ENCODE measurements around the gene CACHD1.

CACHD1 gene

DNA sequence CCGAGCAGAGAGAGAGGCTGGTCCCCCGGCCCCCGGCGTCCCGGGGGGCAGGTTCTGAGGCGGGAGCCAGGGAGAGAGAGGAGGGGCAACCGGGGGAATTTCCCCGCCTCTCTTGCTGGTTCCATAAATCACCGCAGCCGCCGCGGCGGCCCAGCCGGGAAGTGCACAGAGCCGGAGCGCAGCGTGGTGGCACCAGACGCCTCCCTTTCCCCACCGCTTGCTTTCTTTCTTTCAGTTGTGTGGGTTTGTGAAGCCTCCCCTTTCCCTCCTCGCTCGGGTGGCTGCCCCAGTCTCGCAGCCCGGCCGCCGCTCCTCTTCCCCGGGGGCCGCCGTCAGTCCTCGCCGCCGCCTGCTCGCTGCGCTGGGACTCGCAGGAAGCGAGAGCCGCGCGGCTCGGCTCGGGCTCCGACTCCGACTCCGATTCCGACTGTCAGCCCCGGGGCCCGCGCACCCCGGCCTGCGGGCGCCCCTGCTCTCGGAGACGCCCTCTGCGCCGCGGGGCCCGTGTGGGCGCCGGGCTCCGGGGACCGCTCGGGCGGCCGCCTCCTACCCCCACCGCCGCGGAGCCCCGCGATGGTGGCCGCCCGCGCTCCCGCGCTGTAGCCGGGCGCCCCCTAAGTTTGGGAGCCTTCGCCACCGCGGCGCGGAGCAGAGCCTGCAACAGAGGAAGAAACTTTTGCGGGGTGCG lies at the start of gene CACHD1:
CACHD1 (plus strand) TSS at position 153 of the 688 bp plus-strand sequence. CDS start 616 bp downstream, outside the sequence.
- peak; percentile 58 for DNase-seq (ENCODE audit: low read depth)

DNA sequence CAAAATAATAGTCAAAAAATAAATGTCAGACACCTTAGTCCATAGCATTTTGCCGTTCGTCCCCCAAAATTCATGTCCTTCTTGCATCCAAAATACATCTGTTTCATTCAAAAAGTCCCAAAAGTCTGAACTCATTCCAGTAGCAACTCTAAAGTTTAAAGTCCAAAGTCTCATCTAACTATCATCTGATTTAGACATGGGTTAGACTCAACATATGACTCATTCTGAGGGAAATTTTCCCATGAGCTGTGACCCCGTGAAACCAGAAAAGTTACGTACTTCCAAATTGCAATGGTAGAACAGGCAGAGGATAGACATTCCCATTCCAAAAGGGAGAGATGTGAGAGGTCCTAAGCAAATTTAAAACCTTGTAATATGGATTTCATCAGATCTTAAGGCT lies 48.6 kb upstream of the CACHD1 start:
- no peak for DNase-seq (ENCODE audit: low read depth)

- DNase-seq (ENCODE audit: low read depth): no peak
These were observed 46.4 kb upstream of the CACHD1 start for GRCh38 chr1:64423526-64423925.

GRCh38 chr1:64424412-64424811 lies 45.5 kb upstream of the CACHD1 start:
- DNase-seq (ENCODE audit: low read depth): no peak

- DNase-seq (ENCODE audit: low read depth): no peak
These were observed 44.4 kb upstream of the CACHD1 start for GRCh38 chr1:64425521-64425920.

- no peak for DNase-seq (ENCODE audit: low read depth)
These were observed 43.2 kb upstream of the CACHD1 start for GRCh38 chr1:64426681-64427080.

GRCh38 chr1:64427879-64428278 lies 42.0 kb upstream of the CACHD1 start:
- DNase-seq (ENCODE audit: low read depth): no peak

DNA sequence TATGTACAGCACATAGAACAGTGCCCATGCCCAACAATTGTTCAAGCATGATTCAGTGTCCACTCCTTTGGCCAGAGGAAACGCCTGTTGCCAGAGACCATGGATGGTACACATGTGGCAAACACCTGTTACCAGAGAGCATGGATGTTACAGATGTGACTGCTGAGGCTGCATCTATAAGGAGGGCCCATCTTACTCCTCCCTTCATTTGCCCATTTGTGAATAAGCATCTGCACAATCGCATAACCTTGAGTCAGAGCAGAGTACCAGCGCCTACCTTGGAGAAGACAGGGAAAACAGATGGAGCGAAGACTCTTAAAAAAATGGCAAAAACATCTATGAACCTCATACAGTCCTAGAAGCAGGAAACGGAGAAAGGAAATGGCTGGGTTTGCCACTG lies 36.6 kb upstream of the CACHD1 start:
- DNase-seq (ENCODE audit: low read depth): no peak

- no peak for DNase-seq (ENCODE audit: low read depth)
These were observed 36.2 kb upstream of the CACHD1 start for GRCh38 chr1:64433747-64434146.

- no peak for DNase-seq (ENCODE audit: low read depth)
These were observed 34.9 kb upstream of the CACHD1 start for GRCh38 chr1:64435000-64435399.

DNA sequence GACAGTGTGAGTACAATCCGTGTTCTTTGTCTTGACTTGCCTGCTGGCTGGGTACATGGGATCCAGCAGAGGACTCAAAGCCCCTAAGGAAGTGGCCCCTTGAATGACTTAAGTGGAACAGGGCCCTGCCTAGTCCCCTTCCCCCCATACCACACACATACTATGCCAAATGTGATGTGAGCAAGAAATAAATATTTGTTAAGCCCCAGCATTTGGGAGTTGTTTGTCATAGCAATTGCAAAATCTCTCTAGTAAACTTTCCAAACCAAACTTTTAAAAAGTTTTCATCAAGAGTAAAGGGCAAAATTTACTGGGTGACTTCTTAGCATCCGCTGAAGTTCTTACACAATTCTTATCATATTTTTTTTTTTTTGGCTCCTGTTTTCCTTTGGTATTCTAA lies 32.5 kb upstream of the CACHD1 start:
- DNase-seq (ENCODE audit: low read depth): no peak

GRCh38 chr1:64440183-64440826 lies 29.6 kb upstream of the CACHD1 start:
- no peak for DNase-seq (ENCODE audit: low read depth)

DNA sequence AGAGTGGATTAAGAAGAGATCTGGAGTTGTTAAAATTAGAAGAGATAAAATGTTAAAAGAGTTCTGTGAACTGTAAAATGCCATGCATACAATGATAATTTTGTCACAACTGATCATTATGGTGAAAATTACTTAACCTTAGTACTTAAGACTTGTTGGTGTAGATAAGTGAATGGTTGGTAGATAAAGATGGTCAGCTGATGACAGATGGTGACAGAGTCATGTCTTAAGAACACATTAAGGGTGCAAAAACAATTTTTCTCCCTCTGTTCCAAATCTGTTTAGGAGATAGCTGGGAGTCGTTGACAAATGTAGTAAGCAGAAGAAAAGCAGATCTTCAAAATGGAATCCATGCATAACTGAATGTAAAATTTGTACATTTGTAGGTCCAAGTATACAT lies 18.5 kb upstream of the CACHD1 start:
- no peak for DNase-seq (ENCODE audit: low read depth)

DNA sequence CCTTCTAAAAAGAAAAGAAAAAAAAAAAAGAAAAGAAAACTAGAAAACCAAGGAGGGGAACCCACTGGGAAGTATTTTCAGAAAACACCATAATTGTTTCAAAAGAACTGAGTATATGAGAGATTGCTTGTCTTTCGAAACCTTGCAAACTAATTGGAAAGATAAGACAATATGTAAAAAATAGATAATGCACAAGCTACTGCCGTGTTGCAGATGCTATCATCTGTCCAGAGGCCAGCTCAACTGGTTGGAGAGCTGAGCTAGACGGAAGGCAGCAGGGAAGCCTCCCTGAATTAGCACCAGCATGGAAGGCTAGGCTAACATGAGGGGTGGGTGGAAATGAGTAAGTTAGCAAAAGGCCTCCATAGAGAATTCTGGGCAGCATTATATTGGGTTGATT lies 16.2 kb upstream of the CACHD1 start:
- DNase-seq (ENCODE audit: low read depth): no peak

DNA sequence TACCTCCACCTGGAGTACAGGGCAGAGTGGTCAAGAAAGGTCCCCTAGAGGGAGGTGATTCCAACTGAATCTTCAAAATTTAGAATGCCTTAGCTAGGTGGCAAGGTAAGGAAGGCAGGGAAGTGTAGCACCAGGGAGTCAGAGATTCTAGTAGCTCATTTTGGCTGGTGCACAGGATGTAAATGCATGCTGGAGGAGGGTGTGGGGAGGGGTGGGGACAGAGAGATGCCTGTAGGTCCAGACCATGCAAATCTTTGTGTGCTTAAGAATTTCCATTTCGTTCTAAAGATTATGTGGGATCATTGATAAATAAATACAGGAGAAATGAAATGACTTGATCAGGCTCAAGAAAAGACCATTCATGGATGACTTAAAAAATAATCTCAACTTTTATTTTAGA lies 11.0 kb upstream of the CACHD1 start:
- DNase-seq (ENCODE audit: low read depth): no peak

DNA sequence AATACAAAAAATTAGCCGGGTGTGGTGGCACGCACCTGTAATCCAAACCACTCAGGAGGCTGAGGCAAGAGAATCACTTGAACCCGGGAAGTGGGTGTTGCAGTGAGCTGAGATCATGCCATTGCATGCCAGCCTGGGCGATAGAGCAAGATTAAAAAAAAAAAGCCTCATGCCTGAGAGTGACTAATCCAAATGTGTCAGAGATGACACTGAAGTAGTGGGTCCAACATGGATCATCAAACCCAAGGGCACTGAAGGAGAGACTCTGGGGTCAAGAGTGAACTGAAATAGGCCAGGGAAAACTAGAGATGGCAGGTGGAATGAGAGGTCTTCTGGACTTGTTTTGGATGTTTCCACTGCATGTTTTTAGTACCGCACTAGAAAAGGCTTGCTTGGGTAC lies 10.2 kb upstream of the CACHD1 start:
- no peak for DNase-seq (ENCODE audit: low read depth)

GRCh38 chr1:64466033-64466432 lies 3.9 kb upstream of the CACHD1 start:
- DNase-seq (ENCODE audit: low read depth): no peak

DNA sequence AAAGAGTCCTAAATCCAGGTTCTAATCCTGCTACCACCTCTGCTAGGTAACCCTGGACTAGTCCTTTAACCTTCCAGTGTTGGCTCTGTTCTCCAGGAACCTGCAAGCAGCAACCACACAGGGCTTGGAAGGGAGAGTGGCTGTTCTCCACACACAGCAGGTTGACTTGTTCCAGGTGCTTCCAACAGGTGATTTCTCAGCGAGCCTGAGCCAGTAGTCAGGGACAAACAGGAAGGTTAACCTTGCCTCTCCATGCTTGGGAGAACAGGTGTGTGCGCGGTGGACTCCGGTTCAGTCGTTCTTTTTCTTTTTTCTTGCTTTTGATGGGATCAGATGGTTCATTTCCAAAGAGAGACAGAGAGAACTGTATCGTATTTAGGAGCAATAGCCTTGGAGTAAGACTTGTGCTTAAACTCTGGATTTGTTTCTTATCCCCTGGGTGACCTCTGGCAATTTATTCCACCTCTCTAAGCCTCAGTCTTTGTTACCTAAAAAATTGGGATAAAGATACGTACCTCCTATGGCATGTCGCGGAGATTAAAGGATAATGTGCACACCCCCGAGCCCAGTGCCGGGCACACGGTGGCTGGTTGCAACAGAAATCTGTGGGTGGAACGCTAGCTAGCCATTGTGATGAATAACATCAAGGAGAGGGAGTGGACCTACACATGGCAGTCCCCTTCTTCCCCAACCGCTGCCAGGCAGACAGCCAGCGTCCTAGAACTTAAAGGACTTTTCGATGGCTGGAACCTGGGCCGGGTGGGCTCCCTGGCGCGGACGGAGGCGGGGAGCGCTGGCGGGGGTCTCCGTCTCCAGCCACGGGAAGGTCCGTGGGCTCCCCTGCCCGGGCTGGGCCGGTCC lies 583 bp upstream of the CACHD1 start:
- DNase-seq (ENCODE audit: low read depth): no peak

DNA sequence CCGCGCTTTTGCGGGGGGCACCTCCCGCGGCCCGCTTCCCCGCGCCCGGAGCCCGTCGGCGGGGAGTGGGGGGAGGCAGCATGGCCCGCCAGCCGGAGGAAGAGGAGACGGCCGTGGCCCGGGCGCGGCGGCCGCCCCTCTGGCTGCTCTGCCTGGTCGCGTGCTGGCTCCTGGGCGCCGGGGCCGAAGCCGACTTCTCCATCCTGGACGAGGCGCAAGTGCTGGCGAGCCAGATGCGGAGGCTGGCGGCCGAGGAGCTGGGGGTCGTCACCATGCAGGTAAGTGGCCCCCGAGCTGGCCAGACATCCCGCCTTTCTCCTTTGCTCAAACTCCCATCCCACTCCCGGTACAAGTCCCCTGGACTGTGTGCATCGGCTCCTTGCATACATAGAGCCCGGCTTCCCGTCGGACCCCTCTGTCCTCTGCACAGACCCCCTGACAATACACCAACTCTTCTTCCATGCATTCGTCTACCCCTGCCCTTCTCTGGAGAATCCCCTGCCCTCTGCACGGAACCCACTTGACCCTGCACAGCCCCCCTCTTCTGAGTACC lies 812 bp downstream of the CACHD1 start:
- DNase-seq (ENCODE audit: low read depth): no peak

DNA sequence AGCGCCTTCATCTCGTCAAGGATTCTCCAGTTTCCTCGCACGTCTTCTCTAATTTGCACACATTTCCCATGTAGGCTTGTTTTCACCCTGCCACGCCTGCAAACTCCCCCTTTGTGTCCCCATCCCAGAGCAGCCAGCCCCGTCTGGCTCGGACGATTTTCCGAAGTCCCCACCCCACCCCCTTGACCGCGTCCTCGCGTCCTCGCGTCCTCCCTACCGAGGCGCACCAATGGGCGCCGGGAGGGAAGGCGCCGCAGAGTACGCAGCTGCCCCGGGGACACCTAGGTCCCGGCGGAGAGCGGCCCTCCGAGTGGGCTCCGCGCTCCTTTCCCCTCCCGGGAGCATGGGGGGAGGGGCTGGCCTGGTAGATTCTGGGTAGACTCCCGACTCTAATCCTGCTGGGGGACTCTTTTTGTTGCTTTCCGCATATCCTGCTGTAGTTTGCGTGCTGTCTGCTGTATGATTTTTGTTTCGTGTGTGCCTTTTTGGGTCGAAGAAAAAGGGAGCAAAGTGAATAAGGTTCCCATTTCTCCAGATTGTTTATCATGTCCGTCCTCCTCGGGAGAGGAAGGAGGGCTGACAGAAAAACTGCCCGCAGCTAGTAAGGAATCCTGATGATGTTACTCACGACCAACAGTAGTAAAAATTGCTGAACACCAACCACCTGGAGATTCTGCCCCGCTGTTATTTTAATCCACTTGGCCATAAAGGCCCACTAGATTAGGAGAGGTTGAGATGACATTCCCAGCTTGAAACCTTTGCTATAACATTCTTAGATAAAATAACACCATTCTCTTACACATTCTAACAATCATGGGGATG lies 1.5 kb downstream of the CACHD1 start:
- DNase-seq (ENCODE audit: low read depth): no peak

- no peak for DNase-seq (ENCODE audit: low read depth)
These were observed 2.1 kb downstream of the CACHD1 start for GRCh38 chr1:64472040-64472376.

DNA sequence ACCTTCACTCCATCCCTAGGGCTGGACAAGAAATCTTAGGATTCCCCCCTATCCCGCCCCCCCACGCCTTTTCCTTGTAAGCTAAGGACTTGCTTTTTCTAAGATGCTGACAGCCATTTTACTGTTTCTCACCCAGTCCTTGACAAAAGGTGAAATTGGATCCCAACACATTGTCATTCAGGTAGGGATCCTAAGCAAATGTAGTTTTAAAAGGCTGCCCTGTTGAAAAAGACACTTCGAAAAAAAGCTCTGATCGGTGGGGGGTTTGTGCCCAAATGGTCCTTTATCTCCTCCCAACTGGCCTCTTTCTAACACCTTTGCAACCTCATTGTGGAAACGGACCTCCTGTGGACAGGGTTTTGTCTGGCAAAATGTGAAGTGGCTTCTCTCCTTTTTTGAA lies 2.9 kb downstream of the CACHD1 start:
- no peak for DNase-seq (ENCODE audit: low read depth)

Data from stimulated activated CD8-positive, alpha-beta memory T cell treated with anti-CD3 and anti-CD28 coated beads, Interleukin-12 subunit alpha, Interleukin-12 subunit beta, amount 100 ng/mL, for 4 hours (primary cell).